Measurements from ENCODE around the gene DNAJA3.

DNA sequence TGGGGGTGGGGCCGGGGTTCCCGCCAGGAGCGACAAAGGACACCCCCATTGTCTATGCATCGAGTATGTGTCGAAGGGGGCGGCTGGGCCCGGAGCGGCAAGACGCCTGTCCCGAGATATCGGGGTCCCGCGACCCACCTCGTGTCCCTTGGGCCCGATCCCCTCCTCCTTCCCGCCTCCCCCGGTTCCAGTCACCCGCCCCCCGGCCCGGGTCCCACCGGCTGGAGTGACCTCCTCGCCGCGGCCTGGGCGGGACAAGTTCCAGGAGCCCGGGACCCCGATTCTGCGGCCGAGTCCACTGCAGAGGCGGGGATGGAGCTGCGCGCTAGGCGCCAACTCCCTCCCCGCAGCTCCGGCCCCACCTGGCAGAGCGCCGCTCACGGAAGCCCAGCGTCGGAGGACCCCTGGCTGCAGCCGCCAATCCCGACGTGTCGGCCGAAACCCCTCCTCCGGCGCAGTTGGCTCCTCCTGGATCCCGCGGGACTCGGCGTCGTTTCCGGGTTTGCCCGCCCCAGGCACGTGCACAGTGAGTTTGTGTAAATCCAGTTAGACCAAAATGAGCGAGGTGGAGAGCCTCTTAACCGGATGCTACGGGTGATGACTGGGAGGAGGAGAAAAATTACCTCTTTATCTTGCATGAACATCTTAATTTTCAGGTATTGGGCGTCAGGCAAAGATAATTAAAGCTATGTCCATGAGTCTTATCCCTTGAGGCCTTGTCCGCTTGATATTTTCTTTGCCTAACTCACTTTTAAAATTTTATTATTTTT lies 48.7 kb downstream of the DNAJA3 start, which contains the start of gene NMRAL1:
- TF ChIP-seq CTCF (IDR thresholded peaks at IDR 0.05) (peak in 2 of 4 experiments; percentile 5 to 26), POLR2A (IDR thresholded peaks at IDR 0.05) (peak; percentile 58 to 67)
